IPS-18a (cell line): Measurements from ENCODE around the gene MRPL18.

Experiments used
- H3K27ac ChIP-seq: one replicate; pipeline ENCODE4 v1.5.1; 2013; ENCODE audit warnings: low read length
- H3K27me3 ChIP-seq: one replicate; pipeline ENCODE4 v1.6.1; 2013; ENCODE audit warnings: mild to moderate bottlenecking, low read length; ENCODE audit not compliant: control insufficient read depth, insufficient read depth
- H3K36me3 ChIP-seq: one replicate; pipeline ENCODE4 v1.6.1; 2013; ENCODE audit warnings: low read depth, low read length; ENCODE audit not compliant: control insufficient read depth
- H3K4me1 ChIP-seq: one replicate; pipeline ENCODE4 v1.6.1; 2013; ENCODE audit warnings: low read depth, low read length; ENCODE audit not compliant: control insufficient read depth
- H3K4me3 ChIP-seq: one replicate; pipeline ENCODE4 v1.5.1; 2013; ENCODE audit warnings: low read length
- H3K9ac ChIP-seq: one replicate; pipeline ENCODE4 v1.6.1; 2013; ENCODE audit warnings: mild to moderate bottlenecking, low read length, moderate library complexity
- H3K9me3 ChIP-seq: one replicate; pipeline ENCODE4 v1.6.1; 2013; ENCODE audit warnings: low read depth, low read length; ENCODE audit not compliant: control insufficient read depth

The MRPL18 gene

DNA sequence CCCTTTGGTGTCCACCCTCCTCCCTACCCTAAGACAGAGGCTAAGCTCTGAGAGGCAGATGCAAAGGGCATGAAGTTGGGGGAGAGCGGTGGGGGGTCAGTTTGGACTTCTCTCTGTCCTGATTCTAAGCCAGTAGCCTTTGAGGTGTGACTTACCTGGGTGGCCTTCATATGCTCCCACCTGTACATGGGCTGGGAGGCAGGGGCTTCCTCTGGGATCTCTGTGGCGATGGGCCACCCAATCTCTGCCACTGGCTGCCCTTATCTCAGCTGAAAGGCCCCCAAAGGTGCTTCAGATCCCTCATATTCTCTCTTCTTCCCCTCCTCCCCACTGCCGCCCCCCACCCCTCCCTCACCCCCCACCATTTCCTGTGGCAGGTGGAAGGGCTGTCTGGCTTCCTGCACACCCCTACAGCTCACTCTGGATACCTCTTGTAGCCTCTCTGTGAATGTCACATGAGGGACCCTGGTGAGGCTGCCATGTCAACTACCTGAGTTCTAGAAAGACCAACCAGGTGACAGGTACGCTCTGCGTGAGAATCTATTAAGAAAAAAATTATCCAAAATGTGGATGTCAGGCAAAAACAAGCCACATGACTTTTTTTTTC is 43.8 kb downstream of the MRPL18 start:
- no peak overlapping the region for H3K9ac ChIP-seq
- no peaks in the 10 kb centered on the region for H3K36me3 ChIP-seq

GRCh38 chr6:159836718-159837490 is 46.6 kb downstream of the MRPL18 start:
- H3K9ac ChIP-seq, result no peak overlapping the region
- H3K27ac ChIP-seq, result no peak overlapping the region
- peaks cover 16% of the 10 kb centered on the region for H3K4me1 ChIP-seq
- no peak overlapping the region for H3K4me3 ChIP-seq
- H3K36me3 ChIP-seq, result no peaks in the 10 kb centered on the region
- H3K27me3 ChIP-seq, result no peaks in the 10 kb centered on the region
- H3K9me3 ChIP-seq, result no peaks in the 10 kb centered on the region

More for the DNA sequence above, 43.8 kb downstream of the MRPL18 start:
- Histone ChIP-seq H3K4me3 (no peak overlapping the region), H3K27ac (no peak overlapping the region), H3K9me3 (no peaks in the 10 kb centered on the region), H3K27me3 (no peaks in the 10 kb centered on the region), H3K4me1 (peaks cover 41% of the 10 kb centered on the region)

DNA sequence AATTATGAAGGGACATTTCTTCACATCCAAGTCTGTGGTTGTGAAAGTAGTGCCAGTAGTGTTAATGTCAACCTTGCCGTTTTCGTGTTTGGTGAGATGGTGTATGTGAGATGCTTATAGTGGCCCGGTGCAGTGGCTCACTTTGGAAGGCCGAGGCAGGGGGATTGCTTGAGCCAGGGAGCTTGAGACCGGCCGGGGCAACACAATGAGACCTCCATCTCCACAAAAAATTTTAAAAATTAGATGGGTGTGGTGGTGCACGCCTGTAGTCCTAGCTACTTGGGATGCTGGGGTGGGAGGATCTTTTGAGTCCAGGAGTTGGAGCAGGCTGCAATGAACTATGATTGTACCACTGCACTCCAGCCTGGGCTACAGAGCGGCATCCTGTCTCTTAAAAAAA is 47.2 kb downstream of the MRPL18 start:
- Histone ChIP-seq H3K4me3 (no peak overlapping the region), H3K9me3 (no peaks in the 10 kb centered on the region), H3K27me3 (no peaks in the 10 kb centered on the region), H3K36me3 (no peaks in the 10 kb centered on the region), H3K9ac (no peak overlapping the region), H3K27ac (no peak overlapping the region), H3K4me1 (peaks cover 18% of the 10 kb centered on the region)

DNA sequence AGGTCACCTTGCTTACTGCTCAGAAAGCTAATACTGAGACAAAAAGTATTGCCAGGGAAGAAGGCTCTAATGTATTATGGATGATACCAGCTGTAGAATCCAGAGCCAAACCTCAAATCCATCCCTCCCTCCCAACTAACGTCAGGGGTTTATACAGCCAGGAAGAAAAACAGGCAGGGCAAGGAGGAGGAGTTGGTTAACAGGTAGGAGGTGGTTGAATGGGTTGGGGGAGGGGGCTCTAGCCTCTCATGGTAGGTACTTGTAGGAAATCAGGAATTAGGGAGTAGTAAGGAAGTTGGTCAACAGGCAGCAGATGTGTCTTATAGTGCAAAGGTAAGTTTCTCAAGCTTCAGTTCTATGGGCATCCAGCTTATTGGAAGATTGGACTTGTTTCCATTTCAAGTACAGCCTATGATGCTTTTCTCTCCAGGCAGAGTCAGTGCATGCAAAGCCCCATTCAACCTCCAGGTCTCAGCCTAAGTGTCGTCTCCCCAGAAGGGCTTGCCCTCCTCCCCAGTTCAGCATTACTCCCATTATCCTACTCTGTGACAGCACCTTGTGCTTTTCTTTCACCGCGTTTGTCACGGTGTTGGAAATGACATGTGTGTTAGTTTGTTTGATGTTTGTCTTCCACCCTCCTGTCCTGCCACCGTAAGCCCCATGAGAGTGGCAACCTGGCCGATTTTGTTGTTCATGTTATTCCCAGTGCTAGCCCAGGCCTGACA is 47.9 kb downstream of the MRPL18 start:
- no peak overlapping the region for H3K4me3 ChIP-seq
- H3K27me3 ChIP-seq, result no peaks in the 10 kb centered on the region
- H3K36me3 ChIP-seq, result no peaks in the 10 kb centered on the region
- no peak overlapping the region for H3K27ac ChIP-seq
- H3K9ac ChIP-seq, result no peak overlapping the region
- H3K4me1 ChIP-seq, result peaks cover 18% of the 10 kb centered on the region
- no peaks in the 10 kb centered on the region for H3K9me3 ChIP-seq

- Histone ChIP-seq H3K4me1 (peaks cover 18% of the 10 kb centered on the region), H3K36me3 (no peaks in the 10 kb centered on the region), H3K4me3 (no peak overlapping the region), H3K27ac (no peak overlapping the region), H3K9ac (no peak overlapping the region), H3K27me3 (no peaks in the 10 kb centered on the region), H3K9me3 (no peaks in the 10 kb centered on the region)
Measured at GRCh38 chr6:159842035-159842434, 51.8 kb downstream of the MRPL18 start.

DNA sequence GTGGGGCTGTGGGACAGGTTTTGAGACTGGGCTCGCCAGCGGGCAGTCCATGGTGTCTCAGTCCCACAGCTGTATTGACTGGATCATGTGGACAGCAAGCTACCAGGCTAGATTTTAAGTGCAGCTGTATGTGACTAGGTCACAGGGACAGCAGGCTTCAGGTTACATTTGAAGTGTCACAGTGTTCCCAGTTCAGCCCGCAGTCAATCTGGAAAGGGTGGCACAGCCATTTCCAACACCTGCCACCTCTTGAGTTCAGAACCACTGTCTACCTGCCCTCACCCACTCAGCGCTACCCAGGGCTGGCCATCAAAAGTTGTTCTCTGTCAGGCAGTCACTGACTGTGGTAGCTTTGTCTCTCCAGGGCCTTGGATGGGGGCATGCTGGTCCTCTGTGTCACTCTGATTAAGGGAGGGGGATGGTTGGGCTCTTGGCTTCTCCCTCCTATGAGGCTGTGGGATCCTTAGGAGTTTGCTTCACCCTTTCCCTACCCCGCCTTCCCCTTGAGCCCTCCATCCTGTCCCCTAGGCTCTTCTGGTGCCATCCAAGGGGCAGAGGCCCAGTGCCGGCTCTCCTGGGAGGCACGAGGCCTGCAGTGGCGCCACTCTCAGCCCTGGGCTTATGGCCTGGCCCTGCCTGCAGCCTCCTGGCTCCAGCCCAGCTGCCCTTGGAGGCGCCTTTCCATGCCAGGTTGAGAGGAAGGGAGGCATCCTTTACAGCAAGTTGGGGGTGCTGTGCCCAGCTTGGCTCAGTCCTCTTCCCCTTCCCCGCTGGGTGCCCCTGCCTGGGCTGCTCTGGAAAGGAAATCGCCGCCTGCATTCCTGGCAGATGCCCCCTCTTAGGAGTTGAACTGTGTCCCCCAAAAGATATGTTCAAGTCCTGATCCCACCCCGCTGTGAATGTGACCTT is 54.7 kb downstream of the MRPL18 start:
- Histone ChIP-seq H3K36me3 (no peaks in the 10 kb centered on the region), H3K4me3 (no peak overlapping the region), H3K9me3 (peaks cover 8% of the 10 kb centered on the region), H3K9ac (no peak overlapping the region), H3K27me3 (no peaks in the 10 kb centered on the region), H3K4me1 (peaks cover 6% of the 10 kb centered on the region), H3K27ac (no peak overlapping the region)
